HCT116 (cell line): ENCODE measurements around the gene LDLRAD4. TPM values are rescaled to one million over a fixed set of nuclear protein-coding genes. Genes with fewer than 3 reads are reported as not detected.

Experiments
- ATAC-seq: fragments of 200-7000 bp; cut with Tn5 transposase; 2 replicates; pipeline ENCODE4 v1.9.1; 2020; ENCODE audit warnings: mild to moderate bottlenecking, moderate library complexity
- BruUV-seq: library from RNA; stranded (reverse); fragments of 400-500 nt; replicated peaks from 2 replicates; lab custom pipeline; 2021; lab: Mats Ljungman, UMichigan
- CTCF ChIA-PET: fragments of 300-600 bp; sonication (Branson Sonifier 250); formaldehyde crosslinking; loops from one replicate; lab custom pipeline; 2021; ENCODE audit warnings: antibody characterized with exemption; lab: Charles Lee
- POLR2A ChIA-PET: fragments of 300-600, 350-600 bp; sonication (Branson Sonifier 250); formaldehyde crosslinking; loops from one replicate; lab custom pipeline; 2021; ENCODE audit warnings: antibody characterized with exemption; lab: Charles Lee
- RAD21 ChIA-PET, 2 experiments: fragments of 300-600 bp; sonication (Branson Sonifier 250); formaldehyde crosslinking; loops; one replicate each; lab custom pipeline; 2023; ENCODE audit warnings: low total read pairs in 2 of 2; ENCODE audit not compliant: uncharacterized antibody in 2 of 2, unreplicated experiment in 2 of 2, low non-redundant PET in 1 of 2; lab: Charles Lee
- DNase-seq: peaks from one replicate; pipeline ENCODE4 v3.0.0-alpha.2; 2010; ENCODE audit warnings: low read depth, low spot score
- H2AFZ ChIP-seq: fragments of 200-600 bp; shearing (Covaris generic), sonication (generic); 2 replicates; pipeline ENCODE4 v1.6.1; 2017; ENCODE audit warnings: low read depth, mixed run types, mixed read lengths, antibody characterized with exemption, low read length; ENCODE audit not compliant: poor library complexity, severe bottlenecking
- H3K27ac ChIP-seq: 2 replicates; pipeline ENCODE4 v1.5.1; 2012; ENCODE audit warnings: low read depth, low read length
- H3K27me3 ChIP-seq: fragments of 200-600 bp; sonication (generic); 2 replicates; pipeline ENCODE4 v1.6.1; 2016; ENCODE audit warnings: mixed run types, low read length, mixed read lengths; ENCODE audit not compliant: insufficient read depth
- H3K36me3 ChIP-seq, 2 experiments: fragments of 200-500 bp in 1 of 2; fragments of 200-600 bp in 1 of 2; sonication (Bioruptor generic) in 1 of 2; sonication (generic) in 1 of 2; 2 replicates each; pipeline versions ENCODE4 v1.5.1 to v1.6.1; 2014 to 2016; ENCODE audit warnings: low read length in 2 of 2, inconsistent platforms in 1 of 2, mixed read lengths in 1 of 2, mixed run types in 1 of 2; ENCODE audit not compliant: insufficient read depth in 2 of 2, control insufficient read depth in 1 of 2
- H3K4me1 ChIP-seq, 2 experiments: fragments of 200-600 bp in 1 of 2; sonication (generic) in 1 of 2; 2 replicates each; pipeline versions ENCODE4 v1.5.1 to v1.6.1; 2012 to 2017; ENCODE audit warnings: low read length in 2 of 2, inconsistent platforms in 1 of 2, mild to moderate bottlenecking in 1 of 2, mixed read lengths in 1 of 2, mixed run types in 1 of 2, moderate library complexity in 1 of 2; ENCODE audit not compliant: insufficient read depth in 2 of 2, control insufficient read depth in 1 of 2
- H3K4me2 ChIP-seq: fragments of 200-600 bp; sonication (generic); 2 replicates; pipeline ENCODE4 v1.6.1; 2017; ENCODE audit warnings: mixed run types, low read length, mixed read lengths
- H3K4me3 ChIP-seq, 2 experiments: fragments of 200-600 bp in 1 of 2; sonication (generic) in 1 of 2; replicated peaks in 1 of 2; 2 replicates each; pipeline ENCODE4 v1.5.1; 2011 to 2016; ENCODE audit warnings: low read length in 2 of 2, control low read depth in 1 of 2, low read depth in 1 of 2, mild to moderate bottlenecking in 1 of 2, mixed read lengths in 1 of 2, mixed run types in 1 of 2
- H3K79me2 ChIP-seq: fragments of 200-600 bp; sonication (generic); 2 replicates; pipeline ENCODE4 v1.6.1; 2017; ENCODE audit warnings: mild to moderate bottlenecking, mixed run types, low read length, moderate library complexity, mixed read lengths; ENCODE audit not compliant: insufficient read depth
- H3K9ac ChIP-seq: fragments of 200-600 bp; sonication (generic); 2 replicates; pipeline ENCODE4 v1.6.1; 2016; ENCODE audit warnings: low read length, mixed read lengths
- H3K9me2 ChIP-seq: fragments of 200-600 bp; sonication (generic), shearing (Covaris generic); 2 replicates; pipeline ENCODE4 v1.6.1; 2017; ENCODE audit warnings: mixed run types, mild to moderate bottlenecking, moderate library complexity; ENCODE audit not compliant: insufficient read depth
- H3K9me3 ChIP-seq, 2 experiments: fragments of 200-500 bp in 1 of 2; fragments of 200-600 bp in 1 of 2; sonication (Bioruptor generic) in 1 of 2; sonication (generic) in 1 of 2; 2 replicates each; pipeline ENCODE4 v1.6.1; 2014 to 2017; ENCODE audit warnings: low read length in 2 of 2, mixed read lengths in 2 of 2, inconsistent platforms in 1 of 2, low read depth in 1 of 2, mild to moderate bottlenecking in 1 of 2, mixed run types in 1 of 2, moderate library complexity in 1 of 2; ENCODE audit not compliant: control insufficient read depth in 1 of 2, insufficient read depth in 1 of 2
- H4K20me1 ChIP-seq: fragments of 200-600 bp; sonication (generic), shearing (Covaris generic); 2 replicates; pipeline ENCODE4 v1.6.1; 2017; ENCODE audit warnings: mixed run types, mild to moderate bottlenecking, moderate library complexity; ENCODE audit not compliant: insufficient read depth
- CEBPB ChIP-seq: IDR thresholded peaks from 2 replicates; pipeline ENCODE4 v1.6.1; 2012; ENCODE audit warnings: low read depth
- EGR1 ChIP-seq: IDR thresholded peaks from 2 replicates; pipeline ENCODE4 v1.6.1; 2012; ENCODE audit warnings: low read depth
- EZH2phosphoT487 ChIP-seq: fragments of 200-600 bp; IDR thresholded peaks from 2 replicates; pipeline ENCODE4 v1.6.1; 2018; ENCODE audit warnings: antibody characterized with exemption, borderline replicate concordance
- JUND ChIP-seq: IDR thresholded peaks from 2 replicates; pipeline ENCODE4 v1.6.1; 2012
- POLR2A ChIP-seq: IDR thresholded peaks from 2 replicates; pipeline ENCODE4 v1.7.0; 2011; ENCODE audit warnings: borderline replicate concordance; ENCODE audit not compliant: insufficient read depth, insufficient read length; ENCODE audit errors: extremely low read depth
- intact Hi-C: fragments of 100-400 bp; cut with micrococcal nuclease; formaldehyde crosslinking; loops from 2 replicates; pipeline ENCODE4 v1.10.0; 2022
- total RNA-seq: library from RNA; stranded (reverse); gene quantifications from one replicate; pipeline ENCODE4 v1.2.1, GENCODE V29; 2021; ENCODE audit not compliant: unreplicated experiment
- TF ChIP-seq, protein P1 (sequence below): IDR thresholded peaks from 2 replicates; pipeline ENCODE4 v1.6.1; 2012

The LDLRAD4 gene
- total RNA-seq, 1 experiment from 2014 or later: 1.2 TPM

GRCh38 chr18:13555865-13556264, 337.3 kb downstream of the LDLRAD4 start:
- intact Hi-C loops: loop anchor here (5.0 kb wide), 1 partner anchor 246 kb away; no protein-coding TSS in a partner anchor
- no peak for TF ChIP-seq POLR2A
- TF ChIP-seq EGR1: no peak
- no peak for TF ChIP-seq CEBPB
- TF ChIP-seq EZH2phosphoT487: no peak
- TF ChIP-seq JUND: no peak
- H3K36me3 ChIP-seq: no peaks in the 10 kb centered on the region
- no peak overlapping the region for H3K9ac ChIP-seq
- no peaks in the 10 kb centered on the region for H3K79me2 ChIP-seq
- H3K4me2 ChIP-seq: no peak overlapping the region
- CTCF ChIA-PET: no interaction called here
- H3K4me1 ChIP-seq: no peaks in the 10 kb centered on the region
- no peaks in the 10 kb centered on the region for H3K9me2 ChIP-seq
- POLR2A ChIA-PET: no interaction called here
- no peaks in the 10 kb centered on the region for H3K9me3 ChIP-seq
- H3K27ac ChIP-seq: no peak overlapping the region
- H3K27me3 ChIP-seq: peaks cover 15% of the 10 kb centered on the region
- H3K4me3 ChIP-seq: no peak overlapping the region
- ATAC-seq: no peak
- H2AFZ ChIP-seq: no peak overlapping the region
- RAD21 ChIA-PET: no interaction called here
- H4K20me1 ChIP-seq: no peaks in the 10 kb centered on the region
- BruUV-seq: no TSS peak
- DNase-seq: no peak

- CTCF ChIA-PET: no interaction called here
- POLR2A ChIA-PET: no interaction called here
- Histone ChIP-seq H3K36me3 (no peaks in the 10 kb centered on the region), H2AFZ (no peak overlapping the region), H3K4me2 (no peak overlapping the region), H3K4me1 (no peaks in the 10 kb centered on the region), H3K9ac (no peak overlapping the region), H4K20me1 (no peaks in the 10 kb centered on the region), H3K79me2 (no peaks in the 10 kb centered on the region), H3K9me2 (no peaks in the 10 kb centered on the region), H3K27me3 (peaks cover 15% of the 10 kb centered on the region), H3K9me3 (no peaks in the 10 kb centered on the region), H3K27ac (no peak overlapping the region), H3K4me3 (no peak overlapping the region)
- DNase-seq (no peak), ATAC-seq (no peak)
- RAD21 ChIA-PET: no interaction called here
- no TSS peak for BruUV-seq
- intact Hi-C loops: loop anchor here (5.0 kb wide), 1 partner anchor 246 kb away; no protein-coding TSS in a partner anchor
- TF ChIP-seq, protein P1, sequence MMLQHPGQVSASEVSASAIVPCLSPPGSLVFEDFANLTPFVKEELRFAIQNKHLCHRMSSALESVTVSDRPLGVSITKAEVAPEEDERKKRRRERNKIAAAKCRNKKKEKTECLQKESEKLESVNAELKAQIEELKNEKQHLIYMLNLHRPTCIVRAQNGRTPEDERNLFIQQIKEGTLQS: no peak
- TF ChIP-seq JUND: no peak
Observed at GRCh38 chr18:13556502-13556901, 337.9 kb downstream of the LDLRAD4 start.
